ENCODE measurements around the gene COL4A2. TPM values are rescaled to one million over a fixed set of nuclear protein-coding genes. Genes with fewer than 3 reads are reported as not detected.

The COL4A2 gene
- total RNA-seq, 1 donor from 2014 or later = not detected

DNA sequence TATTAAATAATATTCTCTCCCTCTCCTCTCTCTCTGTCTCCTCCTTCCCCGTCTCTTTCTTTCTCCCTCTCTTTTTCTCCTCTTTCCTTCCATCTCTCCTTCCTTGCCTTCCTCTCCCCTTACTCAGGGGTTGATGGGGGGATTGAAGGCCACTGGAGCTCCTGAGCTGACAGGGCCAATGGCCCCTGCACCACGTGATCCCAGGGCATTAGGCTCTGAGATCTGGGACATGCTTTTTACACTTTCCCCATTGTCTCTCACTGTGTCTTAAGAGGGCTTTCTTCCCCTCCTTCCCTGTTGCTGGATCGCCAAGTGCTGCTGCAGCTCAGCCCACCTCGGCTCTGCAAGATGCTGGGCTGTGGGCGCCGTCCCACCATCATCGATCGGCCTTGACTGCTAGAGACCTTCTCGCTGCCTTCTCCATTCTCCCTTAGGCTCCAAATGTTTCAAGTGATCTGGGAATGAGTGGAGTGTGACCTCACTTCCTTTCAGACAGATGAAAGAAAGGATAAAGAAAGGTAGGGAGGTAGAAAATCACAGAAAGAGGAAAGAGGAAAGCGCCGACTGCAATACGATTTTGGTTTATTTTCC is 42.3 kb upstream of the COL4A2 start:
- Mint-ChIP-seq H3K27me3 (peaks cover 21% of the 10 kb centered on the region), H3K4me3 (no peak overlapping the region), H3K4me1 (no peaks in the 10 kb centered on the region), H3K27ac (no peak overlapping the region), H3K36me3 (ENCODE audit: low read depth) (no peaks in the 10 kb centered on the region), H3K9me3 (no peaks in the 10 kb centered on the region)
- no peak for ATAC-seq (ENCODE audit: low read depth)
- TF ChIP-seq, protein P1, sequence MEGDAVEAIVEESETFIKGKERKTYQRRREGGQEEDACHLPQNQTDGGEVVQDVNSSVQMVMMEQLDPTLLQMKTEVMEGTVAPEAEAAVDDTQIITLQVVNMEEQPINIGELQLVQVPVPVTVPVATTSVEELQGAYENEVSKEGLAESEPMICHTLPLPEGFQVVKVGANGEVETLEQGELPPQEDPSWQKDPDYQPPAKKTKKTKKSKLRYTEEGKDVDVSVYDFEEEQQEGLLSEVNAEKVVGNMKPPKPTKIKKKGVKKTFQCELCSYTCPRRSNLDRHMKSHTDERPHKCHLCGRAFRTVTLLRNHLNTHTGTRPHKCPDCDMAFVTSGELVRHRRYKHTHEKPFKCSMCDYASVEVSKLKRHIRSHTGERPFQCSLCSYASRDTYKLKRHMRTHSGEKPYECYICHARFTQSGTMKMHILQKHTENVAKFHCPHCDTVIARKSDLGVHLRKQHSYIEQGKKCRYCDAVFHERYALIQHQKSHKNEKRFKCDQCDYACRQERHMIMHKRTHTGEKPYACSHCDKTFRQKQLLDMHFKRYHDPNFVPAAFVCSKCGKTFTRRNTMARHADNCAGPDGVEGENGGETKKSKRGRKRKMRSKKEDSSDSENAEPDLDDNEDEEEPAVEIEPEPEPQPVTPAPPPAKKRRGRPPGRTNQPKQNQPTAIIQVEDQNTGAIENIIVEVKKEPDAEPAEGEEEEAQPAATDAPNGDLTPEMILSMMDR (IDR thresholded peaks at IDR 0.05) = no peak
- CTCF ChIA-PET = no interaction called here
- DNase-seq = no peak
- intact Hi-C loops (cut with micrococcal nuclease) = no loop called here
- POLR2A ChIA-PET = no interaction called here

GRCh38 chr13:110265341-110265681 is 41.8 kb upstream of the COL4A2 start:
- no peak for DNase-seq
- Mint-ChIP-seq H3K27me3 (peaks cover 21% of the 10 kb centered on the region), H3K27ac (no peak overlapping the region), H3K4me1 (no peaks in the 10 kb centered on the region), H3K9me3 (no peaks in the 10 kb centered on the region), H3K4me3 (no peak overlapping the region), H3K36me3 (ENCODE audit: low read depth) (no peaks in the 10 kb centered on the region)
- ChIA-PET POLR2A (no interaction called here), CTCF (no interaction called here)
- TF ChIP-seq, protein P1 (IDR thresholded peaks at IDR 0.05) = no peak
- no peak for ATAC-seq (ENCODE audit: low read depth)
- intact Hi-C loops (cut with micrococcal nuclease) = no loop called here

DNA sequence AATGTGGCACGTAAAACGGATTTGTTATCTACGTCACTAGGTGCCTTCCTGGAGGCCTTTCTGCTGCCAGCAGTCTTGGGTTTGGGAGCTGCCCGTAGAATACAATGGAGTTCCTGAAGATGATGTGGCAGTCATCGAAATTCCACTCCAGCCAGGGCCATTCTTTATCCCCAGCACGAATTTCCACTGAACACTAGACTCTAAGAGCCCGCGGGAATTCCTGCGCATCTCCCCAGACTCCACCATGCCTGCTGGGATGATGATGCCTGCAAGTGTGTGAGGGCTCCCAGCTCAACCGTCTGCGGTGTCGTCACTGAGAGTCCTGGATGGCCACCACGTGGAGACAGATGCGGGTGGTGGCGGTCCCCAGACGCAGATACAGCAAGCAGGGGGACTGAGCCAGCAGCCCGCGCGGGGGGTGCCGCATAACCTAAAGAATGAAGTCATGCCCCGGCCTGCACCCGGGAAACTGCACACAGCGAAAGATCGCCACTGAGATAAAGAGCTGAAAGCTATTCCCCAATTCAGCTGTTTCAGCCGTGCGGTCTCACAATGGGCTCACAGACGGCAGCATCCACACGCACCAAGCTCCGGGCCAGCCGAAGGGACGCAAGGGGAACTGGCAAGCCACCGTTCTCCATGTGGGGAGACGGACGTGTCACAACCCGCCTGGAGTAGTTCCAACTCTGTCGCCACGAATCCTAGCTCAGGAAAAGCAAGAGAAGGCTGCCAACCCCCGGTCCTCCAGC is 41.2 kb upstream of the COL4A2 start:
- Mint-ChIP-seq H3K27ac (no peak overlapping the region), H3K9me3 (no peaks in the 10 kb centered on the region)
- CTCF ChIA-PET = no interaction called here

DNA sequence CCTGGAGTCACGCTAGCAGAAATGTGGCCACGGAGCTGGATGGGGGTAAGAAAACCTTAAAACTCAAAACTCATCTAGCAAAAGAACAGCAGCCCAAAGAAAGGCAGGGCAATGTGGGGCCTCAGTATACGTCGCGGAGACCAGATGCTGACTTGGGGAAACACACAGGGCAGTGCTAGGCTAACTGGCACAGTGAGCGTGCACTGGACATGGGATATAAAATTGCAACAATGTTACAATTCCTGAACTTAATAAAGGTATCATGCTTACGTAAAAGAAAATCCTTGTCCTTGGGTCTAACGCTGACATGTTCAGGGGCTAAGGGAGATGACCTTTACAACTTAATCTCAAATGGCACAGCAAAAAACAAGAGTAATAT is 40.7 kb upstream of the COL4A2 start:
- Mint-ChIP-seq H3K4me1 (no peaks in the 10 kb centered on the region), H3K4me3 (no peak overlapping the region), H3K27me3 (peaks cover 19% of the 10 kb centered on the region), H3K27ac (no peak overlapping the region), H3K36me3 (ENCODE audit: low read depth) (no peaks in the 10 kb centered on the region), H3K9me3 (no peaks in the 10 kb centered on the region)
- TF ChIP-seq, protein P1 (IDR thresholded peaks at IDR 0.05) = no peak
- POLR2A ChIA-PET = no interaction called here
- no peak for DNase-seq
- ATAC-seq (ENCODE audit: low read depth) = no peak
- CTCF ChIA-PET = no interaction called here
- intact Hi-C loops (cut with micrococcal nuclease) = no loop called here

More for the DNA sequence above, 41.2 kb upstream of the COL4A2 start:
- Mint-ChIP-seq H3K27me3 (peaks cover 21% of the 10 kb centered on the region), H3K4me1 (no peaks in the 10 kb centered on the region), H3K4me3 (no peak overlapping the region), H3K36me3 (ENCODE audit: low read depth) (no peaks in the 10 kb centered on the region)
- TF ChIP-seq, protein P1 (IDR thresholded peaks at IDR 0.05) = no peak
- POLR2A ChIA-PET = no interaction called here
- no peak for DNase-seq
- intact Hi-C loops (cut with micrococcal nuclease) = no loop called here
- ATAC-seq (ENCODE audit: low read depth) = no peak

GRCh38 chr13:110266983-110267382 is 40.1 kb upstream of the COL4A2 start:
- no peaks in the 10 kb centered on the region for H3K4me1 Mint-ChIP-seq
- ATAC-seq (ENCODE audit: low read depth) = no peak
- H3K9me3 Mint-ChIP-seq = no peaks in the 10 kb centered on the region

More at GRCh38 chr13:110266983-110267382, 40.1 kb upstream of the COL4A2 start:
- no peak overlapping the region for H3K27ac Mint-ChIP-seq
- TF ChIP-seq, protein P1 (IDR thresholded peaks at IDR 0.05) = no peak
- ChIA-PET POLR2A (no interaction called here), CTCF (no interaction called here)
- peaks cover 14% of the 10 kb centered on the region for H3K27me3 Mint-ChIP-seq
- no peaks in the 10 kb centered on the region for H3K36me3 Mint-ChIP-seq (ENCODE audit: low read depth)
- H3K4me3 Mint-ChIP-seq = no peak overlapping the region
- DNase-seq = no peak
- intact Hi-C loops (cut with micrococcal nuclease) = no loop called here
